Astrocyte (in vitro differentiated cells and primary cell): ENCODE data around the gene KCND2.

Experiments
- CTCF ChIP-seq: IDR thresholded peaks from 2 replicates; pipeline ENCODE4 v1.5.1; 2011; ENCODE audit warnings: low read depth, mild to moderate bottlenecking, inconsistent platforms, low read length, moderate library complexity; ENCODE audit not compliant: insufficient read depth
- EZH2 ChIP-seq: IDR thresholded peaks from 2 replicates; pipeline ENCODE4 v1.6.1; 2012; ENCODE audit warnings: mild to moderate bottlenecking, low read length, inconsistent platforms; ENCODE audit not compliant: insufficient read depth

- TF ChIP-seq CTCF, result no peak
- no peak for TF ChIP-seq EZH2
Measured at GRCh38 chr7:120547605-120548004, 274.6 kb downstream of the KCND2 start.
